ENCODE results near the gene HMCN2. TPM values are rescaled to one million over a fixed set of nuclear protein-coding genes. Genes with fewer than 3 reads are reported as not detected.

HMCN2 gene
- total and polyA plus RNA-seq, 2 of the 4 experiments (the other 2 are of a cell fraction): 0.02 TPM; not detected in 1

DNA sequence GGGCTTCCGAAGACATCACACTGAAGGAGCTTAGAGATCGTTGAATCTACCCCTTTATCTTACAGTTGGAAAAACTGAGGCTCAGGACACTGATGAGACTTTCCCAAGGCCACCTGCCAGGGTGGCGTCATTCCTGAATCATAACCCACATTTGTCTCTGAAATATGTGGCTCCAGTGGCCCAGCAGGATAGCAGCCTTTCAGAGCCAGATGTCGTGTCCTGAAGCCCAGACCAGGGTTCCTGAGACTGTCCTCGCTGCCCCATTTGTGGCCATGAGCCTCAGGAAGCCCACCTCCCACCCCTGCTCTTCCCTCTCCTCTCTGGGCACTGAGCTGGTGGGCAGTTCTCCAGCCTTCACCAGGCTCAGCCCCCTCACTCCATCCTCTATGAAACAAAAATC, 2.4 kb downstream of the HMCN2 start:
- Histone ChIP-seq H3K4me1 (ENCODE audit: control insufficient read depth, insufficient read depth, low read length) (peaks cover 2% of the 10 kb centered on the region; the same call in 1 of the 2 replicates), H2AFZ (replicated peaks; ENCODE audit: low read length, poor library complexity) (peak overlapping the region; percentile 39), H3K9ac (ENCODE audit: low read depth, low read length) (no peak overlapping the region), H3K56ac (ENCODE audit: extremely low read depth, insufficient read depth, low read length) (no peak overlapping the region), H3K23ac (ENCODE audit: low read depth, low read length) (no peak overlapping the region), H2AK5ac (ENCODE audit: low read depth, low read length) (no peak overlapping the region), H3K27me3 (ENCODE audit: control insufficient read depth, insufficient read depth, low read length) (peaks cover 78% of the 10 kb centered on the region), H3K4me2 (ENCODE audit: low read depth, low read length) (no peak overlapping the region), H3K4ac (ENCODE audit: low read depth, low read length) (no peak overlapping the region), H2AK9ac (replicated peaks; ENCODE audit: low read depth, low read length, poor library complexity) (no peak overlapping the region), H4K5ac (ENCODE audit: low read depth, low read length) (no peak overlapping the region), H4K91ac (ENCODE audit: insufficient read depth, low read depth, low read length) (no peak overlapping the region), H4K20me1 (ENCODE audit: insufficient read depth, low read length) (no peaks in the 10 kb centered on the region), H3K79me1 (ENCODE audit: low read depth in 1 of 2, low read length in 2 of 2) (no peaks in the 10 kb centered on the region), H2BK15ac (ENCODE audit: low read depth, low read length) (no peak overlapping the region), H2BK20ac (ENCODE audit: low read depth, low read length) (no peak overlapping the region), H3K36me3 (ENCODE audit: control insufficient read depth, insufficient read depth, low read length) (no peaks in the 10 kb centered on the region), H2BK5ac (ENCODE audit: low read depth, low read length, poor library complexity, severe bottlenecking) (no peak overlapping the region), H2BK120ac (ENCODE audit: low read depth, low read length) (no peak overlapping the region), H3K4me3 (ENCODE audit: insufficient read depth, low read depth, low read length) (no peak overlapping the region), H4K8ac (ENCODE audit: low read depth in 2 of 2, low read length in 2 of 2) (no peak overlapping the region), H3K27ac (ENCODE audit: insufficient read depth, low read length) (no peak overlapping the region), H3K18ac (ENCODE audit: low read depth, low read length) (no peak overlapping the region), H3K9me3 (ENCODE audit: control insufficient read depth, insufficient read depth, low read length) (peaks cover 3% of the 10 kb centered on the region; the same call in 1 of the 2 replicates), H3K14ac (replicated peaks; ENCODE audit: low read depth, low read length) (no peak overlapping the region), H3K9me1 (ENCODE audit: insufficient read depth, low read length) (no peaks in the 10 kb centered on the region)
- TF ChIP-seq, protein P1, sequence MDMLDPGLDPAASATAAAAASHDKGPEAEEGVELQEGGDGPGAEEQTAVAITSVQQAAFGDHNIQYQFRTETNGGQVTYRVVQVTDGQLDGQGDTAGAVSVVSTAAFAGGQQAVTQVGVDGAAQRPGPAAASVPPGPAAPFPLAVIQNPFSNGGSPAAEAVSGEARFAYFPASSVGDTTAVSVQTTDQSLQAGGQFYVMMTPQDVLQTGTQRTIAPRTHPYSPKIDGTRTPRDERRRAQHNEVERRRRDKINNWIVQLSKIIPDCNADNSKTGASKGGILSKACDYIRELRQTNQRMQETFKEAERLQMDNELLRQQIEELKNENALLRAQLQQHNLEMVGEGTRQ (IDR thresholded peaks at IDR 0.05; ENCODE audit: low read depth, low read length): no peak
- TF ChIP-seq CEBPB (IDR thresholded peaks at IDR 0.05; ENCODE audit: low read depth, low read length) (no peak), RCOR1 (IDR thresholded peaks at IDR 0.05; ENCODE audit: insufficient replicate concordance, low read length) (no peak)
- DNase-seq (no peak), ATAC-seq (ENCODE audit: low read depth) (no peak)
- POLR2A ChIA-PET (ENCODE audit: unreplicated experiment): no interaction called here
- dilution Hi-C loops (cut with HindIII; ENCODE audit: low sequenced_read_pairs, unreplicated experiment) (no loop called here), in situ Hi-C loops (cut with MboI; ENCODE audit: low sequenced_read_pairs) (no loop called here), intact Hi-C loops (cut with micrococcal nuclease) (no loop called here)
- CTCF ChIA-PET: no interaction called here
- 78% methylated on average over 4 of the region's 5 CpGs; no CpG with 5 or more reads in 1 of the 2 experiments for WGBS, 2 experiments (ENCODE audit: extremely low coverage in 2 of 2, insufficient read length in 1 of 2)
- BruUV-seq (replicated peaks): no TSS peak
